Loucy (cell line): Measurements from ENCODE around the gene BCAS3.

Experiments used
- H2AFZ ChIP-seq: fragments of 200-600 bp; sonication (generic); 2 replicates; pipeline ENCODE4 v1.6.0; 2016; ENCODE audit warnings: antibody characterized with exemption, mild to moderate bottlenecking, low read length, moderate library complexity
- H3F3A ChIP-seq: fragments of 200-600 bp; 2 replicates; pipeline ENCODE4 v1.6.0; 2016; ENCODE audit warnings: antibody characterized with exemption, low read depth, mild to moderate bottlenecking
- H3K27me3 ChIP-seq: fragments of 200-600 bp; sonication (generic); 2 replicates; pipeline ENCODE4 v1.6.1; 2014; ENCODE audit warnings: low read length, mild to moderate bottlenecking; ENCODE audit not compliant: insufficient read depth, poor library complexity, severe bottlenecking
- H3K36me3 ChIP-seq: fragments of 200-600 bp; sonication (generic); 2 replicates; pipeline ENCODE4 v1.6.1; 2016; ENCODE audit warnings: low read length; ENCODE audit not compliant: insufficient read depth
- H3K4me1 ChIP-seq: fragments of 200-600 bp; sonication (generic); 2 replicates; pipeline ENCODE4 v1.5.1; 2014; ENCODE audit warnings: low read length, mild to moderate bottlenecking; ENCODE audit not compliant: insufficient read depth, poor library complexity, severe bottlenecking
- H3K4me2 ChIP-seq: fragments of 200-600 bp; sonication (generic); 2 replicates; pipeline ENCODE4 v1.6.0; 2014; ENCODE audit warnings: antibody characterized with exemption, low read length, low read depth, mild to moderate bottlenecking; ENCODE audit not compliant: poor library complexity, severe bottlenecking
- H3K4me3 ChIP-seq: fragments of 200-600 bp; sonication (generic); 2 replicates; pipeline ENCODE4 v1.5.1; 2014; ENCODE audit warnings: low read length, mild to moderate bottlenecking, mixed read lengths; ENCODE audit not compliant: poor library complexity, severe bottlenecking
- H3K79me2 ChIP-seq: fragments of 200-600 bp; sonication (generic); 2 replicates; pipeline ENCODE4 v1.6.1; 2014; ENCODE audit warnings: low read length; ENCODE audit not compliant: insufficient read depth
- H3K9ac ChIP-seq: fragments of 200-600 bp; sonication (generic); 2 replicates; pipeline ENCODE4 v1.6.0; 2014; ENCODE audit warnings: mild to moderate bottlenecking, low read depth, low read length, moderate library complexity; ENCODE audit not compliant: poor library complexity, severe bottlenecking
- H3K9me2 ChIP-seq: fragments of 200-600 bp; sonication (generic); replicated peaks from 2 replicates; pipeline ENCODE4 v1.6.1; 2016; ENCODE audit warnings: low read depth, low read length, mixed read lengths
- H3K9me3 ChIP-seq: fragments of 200-600 bp; sonication (generic); 2 replicates; pipeline ENCODE4 v1.6.1; 2014; ENCODE audit warnings: mild to moderate bottlenecking, antibody characterized with exemption, low read length, low read depth; ENCODE audit not compliant: insufficient read depth
- H4K20me1 ChIP-seq: fragments of 200-600 bp; sonication (generic); 2 replicates; pipeline ENCODE4 v1.6.0; 2014; ENCODE audit warnings: antibody characterized with exemption, low read length, mild to moderate bottlenecking; ENCODE audit not compliant: insufficient read depth, poor library complexity, severe bottlenecking
- CTCF ChIP-seq: fragments of 200-600 bp; sonication (generic); conservative IDR thresholded peaks from 2 replicates; pipeline ENCODE4 v1.5.1; 2014; ENCODE audit warnings: mild to moderate bottlenecking, antibody characterized with exemption, low read length
- EZH2phosphoT487 ChIP-seq: fragments of 200-600 bp; IDR thresholded peaks from 2 replicates; pipeline ENCODE4 v1.6.1; 2018; ENCODE audit warnings: antibody characterized with exemption, mild to moderate bottlenecking, moderate library complexity, borderline replicate concordance

Gene BCAS3

GRCh38 chr17:61331886-61332285, 654.2 kb downstream of the BCAS3 start:
- no peak overlapping the region for H2AFZ ChIP-seq
- no peaks in the 10 kb centered on the region for H3K9me2 ChIP-seq
- H4K20me1 ChIP-seq = no peaks in the 10 kb centered on the region
- no peaks in the 10 kb centered on the region for H3K36me3 ChIP-seq
- H3F3A ChIP-seq = no peaks in the 10 kb centered on the region
- H3K4me3 ChIP-seq = no peak overlapping the region
- no peak overlapping the region for H3K4me2 ChIP-seq
- H3K79me2 ChIP-seq = no peaks in the 10 kb centered on the region
- H3K27me3 ChIP-seq = no peaks in the 10 kb centered on the region
- H3K9me3 ChIP-seq = no peaks in the 10 kb centered on the region
- no peak overlapping the region for H3K9ac ChIP-seq
- no peaks in the 10 kb centered on the region for H3K4me1 ChIP-seq
- TF ChIP-seq EZH2phosphoT487 = no peak
- no peak for TF ChIP-seq CTCF

- TF ChIP-seq CTCF (no peak), EZH2phosphoT487 (no peak)
- no peak overlapping the region for H3K9ac ChIP-seq
- no peaks in the 10 kb centered on the region for H3K4me1 ChIP-seq
- no peaks in the 10 kb centered on the region for H3K9me2 ChIP-seq
- H3F3A ChIP-seq = no peaks in the 10 kb centered on the region
- no peaks in the 10 kb centered on the region for H3K79me2 ChIP-seq
- no peaks in the 10 kb centered on the region for H3K9me3 ChIP-seq
- no peaks in the 10 kb centered on the region for H3K27me3 ChIP-seq
- no peaks in the 10 kb centered on the region for H3K36me3 ChIP-seq
- H4K20me1 ChIP-seq = no peaks in the 10 kb centered on the region
- H3K4me2 ChIP-seq = no peak overlapping the region
- no peak overlapping the region for H2AFZ ChIP-seq
- no peak overlapping the region for H3K4me3 ChIP-seq
These were observed 655.5 kb downstream of the BCAS3 start for GRCh38 chr17:61333136-61333535.

GRCh38 chr17:61334673-61335072, 657.0 kb downstream of the BCAS3 start:
- H3K4me2 ChIP-seq = no peak overlapping the region
- no peaks in the 10 kb centered on the region for H3K79me2 ChIP-seq
- H3K36me3 ChIP-seq = no peaks in the 10 kb centered on the region
- H3K9ac ChIP-seq = no peak overlapping the region
- H4K20me1 ChIP-seq = no peaks in the 10 kb centered on the region
- TF ChIP-seq EZH2phosphoT487 (no peak), CTCF (no peak)
- H3K9me2 ChIP-seq = no peaks in the 10 kb centered on the region
- H3K4me3 ChIP-seq = no peak overlapping the region
- no peaks in the 10 kb centered on the region for H3K4me1 ChIP-seq
- no peaks in the 10 kb centered on the region for H3F3A ChIP-seq
- H3K27me3 ChIP-seq = no peaks in the 10 kb centered on the region
- no peak overlapping the region for H2AFZ ChIP-seq
- H3K9me3 ChIP-seq = no peaks in the 10 kb centered on the region
